Measurements from ENCODE around the gene GNLY. TPM values are rescaled to one million over a fixed set of nuclear protein-coding genes. Genes with fewer than 3 reads are reported as not detected.
"Not testable (repeated sequence)": the region's sequence is repeated elsewhere in the genome, so short reads cannot be mapped to it uniquely, and the experiment has no call there.

Gene GNLY
- total RNA-seq, 4 donors from 2014 or later = 1.0 to 5.5 (median 4.3) TPM

GRCh38 chr2:85669549-85669948, 24.6 kb upstream of the GNLY start:
- no peak for TF ChIP-seq CTCF (IDR thresholded peaks at IDR 0.05)
- no peak for ATAC-seq (ENCODE audit: low FRiP score)
- DNase-seq (ENCODE audit: low spot score) = no peak

DNA sequence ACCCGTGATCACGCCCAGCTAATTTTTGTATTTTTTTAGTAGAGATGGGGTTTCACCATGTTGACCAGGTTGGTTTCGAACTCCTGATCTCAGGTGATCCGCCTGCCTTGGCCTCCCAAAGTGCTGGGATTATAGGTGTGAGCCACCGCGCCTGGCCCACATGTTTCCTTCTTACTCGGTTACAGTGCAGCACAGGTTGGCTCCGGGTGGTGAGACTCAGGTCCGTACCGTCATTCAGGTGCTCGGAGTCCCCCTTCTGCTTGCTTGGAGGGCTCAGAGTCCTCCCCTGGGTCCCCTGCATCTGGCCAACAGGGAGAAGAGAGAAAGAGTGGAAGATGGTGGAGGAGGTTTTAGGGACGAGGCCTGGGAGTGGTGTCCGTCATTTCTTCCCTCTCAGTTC, 23.7 kb upstream of the GNLY start:
- ATAC-seq (ENCODE audit: low FRiP score); DNase-seq (ENCODE audit: low spot score): not testable (repeated sequence)

DNA sequence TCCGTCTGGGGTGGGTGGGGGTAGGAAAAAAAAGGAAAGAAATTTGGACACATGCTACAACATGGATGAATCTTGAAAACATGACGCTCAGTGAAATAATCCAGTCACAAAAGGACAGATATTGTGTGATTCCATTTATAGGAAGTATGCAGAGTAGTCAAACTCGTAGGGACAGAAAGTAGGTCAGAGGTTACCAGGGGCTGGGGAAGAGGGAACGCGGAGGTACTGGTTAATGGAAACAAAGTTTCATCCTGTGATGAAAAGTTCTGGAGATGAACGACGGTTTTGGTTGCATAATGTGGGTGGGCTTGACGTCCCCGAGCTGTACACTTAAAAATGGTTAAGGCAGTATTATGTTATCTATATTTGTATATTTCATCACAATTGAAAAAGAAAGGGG, 21.7 kb upstream of the GNLY start:
- TF ChIP-seq CTCF (IDR thresholded peaks at IDR 0.05) = no peak
- ATAC-seq (ENCODE audit: low FRiP score) (no peak), DNase-seq (ENCODE audit: low spot score) (no peak)

GRCh38 chr2:85673716-85674375, 20.3 kb upstream of the GNLY start:
- no peak for TF ChIP-seq CTCF (IDR thresholded peaks at IDR 0.05)
- DNase-seq (ENCODE audit: low spot score) = no peak
- ATAC-seq (ENCODE audit: low FRiP score) = no peak

- ATAC-seq (ENCODE audit: low FRiP score) = no peak
- no peak for DNase-seq (ENCODE audit: low spot score)
- TF ChIP-seq CTCF (IDR thresholded peaks at IDR 0.05) = no peak
These were observed 19.7 kb upstream of the GNLY start for GRCh38 chr2:85674417-85674816.

- DNase-seq (ENCODE audit: low spot score) (no peak), ATAC-seq (ENCODE audit: low FRiP score) (no peak)
- no peak for TF ChIP-seq CTCF (IDR thresholded peaks at IDR 0.05)
These were observed 18.7 kb upstream of the GNLY start for GRCh38 chr2:85675427-85675826.

- no peak for TF ChIP-seq CTCF (IDR thresholded peaks at IDR 0.05)
- no peak for ATAC-seq (ENCODE audit: low FRiP score)
- no peak for DNase-seq (ENCODE audit: low spot score)
These were observed 18.2 kb upstream of the GNLY start for GRCh38 chr2:85675866-85676548.
